ENCODE measurements around the gene RPN2. TPM values are rescaled to one million over a fixed set of nuclear protein-coding genes. Genes with fewer than 3 reads are reported as not detected.

The RPN2 gene
- total and polyA plus RNA-seq, 7 experiments from 2014 or later, result 88.7 to 281 (median 113) TPM

- DNase-seq (no peak), ATAC-seq (no peak)
- H3K27ac ChIP-seq (ENCODE audit: low read depth, low read length), result no peak overlapping the region
- H3K4me3 ChIP-seq (ENCODE audit: low read length), result no peak overlapping the region
- no peaks in the 10 kb centered on the region for H3K9me3 Mint-ChIP-seq
- intact Hi-C loops (cut with micrococcal nuclease), result no loop called here
- H3K9me3 ChIP-seq (ENCODE audit: control insufficient read depth in 2 of 3, low read length in 3 of 3), result no peaks in the 10 kb centered on the region
- peaks cover 13 to 67% (median 38%) of the 10 kb centered on the region in 5 donors for H3K36me3 Mint-ChIP-seq
- no peaks in the 10 kb centered on the region for H3K27me3 Mint-ChIP-seq
- no peak overlapping the region for H3K4me3 Mint-ChIP-seq
- CTCF ChIA-PET, result interaction anchor here (1.2 kb wide), 1 partner anchor 329 kb away, joined by 3 read pairs; no protein-coding TSS in a partner anchor
- H3K4me1 Mint-ChIP-seq, result peaks cover 0 to 15% (median 6%) of the 10 kb centered on the region in 7 donors
- no peaks in the 10 kb centered on the region for H3K27me3 ChIP-seq (ENCODE audit: control insufficient read depth in 2 of 2, insufficient read depth in 2 of 2, low read length in 2 of 2)
- peaks cover 36 to 96% (median 49%) of the 10 kb centered on the region in 3 experiments for H3K36me3 ChIP-seq (ENCODE audit: control insufficient read depth in 2 of 3, insufficient read depth in 3 of 3, low read length in 3 of 3)
- H3K27ac Mint-ChIP-seq, result peak overlapping the region in 1 of 9 donors; percentile 51
- POLR2A ChIA-PET, result interaction anchor here (1.3 kb wide), 1 partner anchor 26 kb away, joined by 3 read pairs; the partner anchor contains the start of gene RPN2
- H3K4me1 ChIP-seq (ENCODE audit: control insufficient read depth in 2 of 2, insufficient read depth in 2 of 2, low read length in 2 of 2), result no peaks in the 10 kb centered on the region
These were observed 26.0 kb downstream of the RPN2 start for GRCh38 chr20:37205130-37205529.

DNA sequence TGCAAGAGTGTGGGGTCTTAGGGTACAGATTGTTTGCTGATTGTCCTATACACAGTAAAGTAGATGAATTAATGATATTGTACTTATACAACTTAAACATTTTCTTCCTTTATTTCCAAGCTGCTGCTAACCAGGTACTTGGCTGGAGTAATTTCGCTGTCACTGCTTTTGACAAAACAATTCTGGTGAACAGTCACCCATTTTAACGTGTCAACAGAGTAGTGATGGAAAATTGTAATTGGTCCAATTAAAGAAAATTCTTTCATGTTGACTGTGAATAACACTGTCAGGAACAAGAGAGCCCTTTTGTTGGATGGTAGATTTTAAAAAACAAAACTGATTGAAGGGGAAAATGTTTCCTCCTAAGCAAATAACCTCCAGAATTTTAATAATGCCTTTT, 26.7 kb downstream of the RPN2 start:
- ATAC-seq (no peak), DNase-seq (no peak)
- intact Hi-C loops (cut with micrococcal nuclease), result no loop called here
- peak overlapping the region in 1 of 9 donors; percentile 51 for H3K27ac Mint-ChIP-seq
- no peaks in the 10 kb centered on the region for H3K27me3 ChIP-seq (ENCODE audit: control insufficient read depth in 2 of 2, insufficient read depth in 2 of 2, low read length in 2 of 2)
- H3K9me3 ChIP-seq (ENCODE audit: control insufficient read depth in 2 of 3, low read length in 3 of 3), result no peaks in the 10 kb centered on the region
- no peak overlapping the region for H3K27ac ChIP-seq (ENCODE audit: low read depth, low read length)
- peaks cover 13 to 61% (median 35%) of the 10 kb centered on the region in 5 donors for H3K36me3 Mint-ChIP-seq
- CTCF ChIA-PET, result interaction anchor here (1.2 kb wide), 1 partner anchor 328 kb away, joined by 3 read pairs; no protein-coding TSS in a partner anchor
- POLR2A ChIA-PET, result interaction anchor here (1.3 kb wide), 1 partner anchor 27 kb away, joined by 3 read pairs; the partner anchor contains the start of gene RPN2
- H3K4me3 Mint-ChIP-seq, result no peak overlapping the region
- peaks cover 30 to 92% (median 46%) of the 10 kb centered on the region in 3 experiments for H3K36me3 ChIP-seq (ENCODE audit: control insufficient read depth in 2 of 3, insufficient read depth in 3 of 3, low read length in 3 of 3)
- H3K4me1 Mint-ChIP-seq, result peaks cover 0 to 13% (median 6%) of the 10 kb centered on the region in 7 donors
- no peaks in the 10 kb centered on the region for H3K27me3 Mint-ChIP-seq
- H3K4me3 ChIP-seq (ENCODE audit: low read length), result no peak overlapping the region
- H3K9me3 Mint-ChIP-seq, result no peaks in the 10 kb centered on the region
- H3K4me1 ChIP-seq (ENCODE audit: control insufficient read depth in 2 of 2, insufficient read depth in 2 of 2, low read length in 2 of 2), result no peaks in the 10 kb centered on the region

- Mint-ChIP-seq H3K4me3 (no peak overlapping the region), H3K4me1 (peaks cover 0 to 8% (median 2%) of the 10 kb centered on the region in 7 donors), H3K9me3 (no peaks in the 10 kb centered on the region), H3K27me3 (no peaks in the 10 kb centered on the region), H3K36me3 (peaks cover 13 to 51% (median 30%) of the 10 kb centered on the region in 5 donors), H3K27ac (no peak overlapping the region)
- Histone ChIP-seq H3K9me3 (ENCODE audit: control insufficient read depth in 2 of 3, low read length in 3 of 3) (no peaks in the 10 kb centered on the region), H3K4me3 (ENCODE audit: low read length) (no peak overlapping the region), H3K27ac (ENCODE audit: low read depth, low read length) (no peak overlapping the region), H3K36me3 (ENCODE audit: control insufficient read depth in 2 of 3, insufficient read depth in 3 of 3, low read length in 3 of 3) (peaks cover 20 to 84% (median 33%) of the 10 kb centered on the region in 3 experiments), H3K4me1 (ENCODE audit: control insufficient read depth in 2 of 2, insufficient read depth in 2 of 2, low read length in 2 of 2) (no peaks in the 10 kb centered on the region), H3K27me3 (ENCODE audit: control insufficient read depth in 2 of 2, insufficient read depth in 2 of 2, low read length in 2 of 2) (no peaks in the 10 kb centered on the region)
- ATAC-seq, result no peak
- ChIA-PET POLR2A (no interaction called here), CTCF (interaction anchor here (1.7 kb wide), 1 partner anchor 11 kb away, joined by 4 read pairs; no protein-coding TSS in a partner anchor)
- intact Hi-C loops (cut with micrococcal nuclease), result no loop called here
- no peak for DNase-seq
These were observed 28.0 kb downstream of the RPN2 start for GRCh38 chr20:37207171-37207570.

DNA sequence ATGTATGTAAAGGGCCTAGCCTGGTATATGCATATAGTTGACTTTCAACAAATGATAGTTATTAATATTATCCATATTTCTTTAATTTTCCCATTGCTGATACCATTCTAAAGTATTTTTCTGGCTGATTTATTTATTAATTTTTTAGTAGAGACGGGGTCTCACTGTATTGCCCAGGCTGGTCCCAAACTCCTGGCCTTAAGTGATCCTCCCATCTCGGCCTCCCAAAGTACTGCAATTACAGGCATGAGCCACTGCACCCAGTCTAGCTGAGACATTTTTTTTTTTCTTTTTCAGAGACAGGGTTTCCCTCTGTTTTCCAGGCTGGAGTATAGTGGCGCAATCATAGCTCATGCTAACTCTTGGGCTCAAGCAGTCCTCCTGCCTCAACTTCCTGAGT, 30.1 kb downstream of the RPN2 start:
- Mint-ChIP-seq H3K9me3 (no peaks in the 10 kb centered on the region), H3K4me3 (no peak overlapping the region), H3K27me3 (no peaks in the 10 kb centered on the region), H3K27ac (no peak overlapping the region), H3K4me1 (peaks cover 0 to 7% (median 3%) of the 10 kb centered on the region in 7 donors), H3K36me3 (peaks cover 13 to 52% (median 33%) of the 10 kb centered on the region in 5 donors)
- Histone ChIP-seq H3K4me1 (ENCODE audit: control insufficient read depth in 2 of 2, insufficient read depth in 2 of 2, low read length in 2 of 2) (no peaks in the 10 kb centered on the region), H3K4me3 (ENCODE audit: low read length) (no peak overlapping the region), H3K27me3 (ENCODE audit: control insufficient read depth in 2 of 2, insufficient read depth in 2 of 2, low read length in 2 of 2) (no peaks in the 10 kb centered on the region), H3K9me3 (ENCODE audit: control insufficient read depth in 2 of 3, low read length in 3 of 3) (no peaks in the 10 kb centered on the region), H3K36me3 (ENCODE audit: control insufficient read depth in 2 of 3, insufficient read depth in 3 of 3, low read length in 3 of 3) (peaks cover 29 to 83% (median 29%) of the 10 kb centered on the region in 3 experiments), H3K27ac (ENCODE audit: low read depth, low read length) (no peak overlapping the region)
- intact Hi-C loops (cut with micrococcal nuclease), result no loop called here
- ChIA-PET POLR2A (interaction anchor here (0.6 kb wide), 1 partner anchor 642 kb away, joined by 6 read pairs; no protein-coding TSS in a partner anchor), CTCF (interaction anchor here (1.0 kb wide), 1 partner anchor 12 kb away, joined by 3 read pairs; no protein-coding TSS in a partner anchor)
- DNase-seq, result no peak
- no peak for ATAC-seq

GRCh38 chr20:37209661-37210314, 30.7 kb downstream of the RPN2 start:
- Histone ChIP-seq H3K27me3 (ENCODE audit: control insufficient read depth in 2 of 2, insufficient read depth in 2 of 2, low read length in 2 of 2) (no peaks in the 10 kb centered on the region), H3K27ac (ENCODE audit: low read depth, low read length) (no peak overlapping the region), H3K4me3 (ENCODE audit: low read length) (no peak overlapping the region), H3K9me3 (ENCODE audit: control insufficient read depth in 2 of 3, low read length in 3 of 3) (no peaks in the 10 kb centered on the region), H3K4me1 (ENCODE audit: control insufficient read depth in 2 of 2, insufficient read depth in 2 of 2, low read length in 2 of 2) (no peaks in the 10 kb centered on the region), H3K36me3 (ENCODE audit: control insufficient read depth in 2 of 3, insufficient read depth in 3 of 3, low read length in 3 of 3) (peaks cover 25 to 82% (median 28%) of the 10 kb centered on the region in 3 experiments)
- ATAC-seq (no peak), DNase-seq (no peak)
- Mint-ChIP-seq H3K9me3 (no peaks in the 10 kb centered on the region), H3K4me1 (peaks cover 0 to 6% (median 3%) of the 10 kb centered on the region in 7 donors), H3K27ac (no peak overlapping the region), H3K36me3 (peaks cover 12 to 52% (median 29%) of the 10 kb centered on the region in 5 donors), H3K27me3 (no peaks in the 10 kb centered on the region), H3K4me3 (no peak overlapping the region)
- CTCF ChIA-PET, result interaction anchor here (1.0 kb wide), 1 partner anchor 12 kb away, joined by 3 read pairs; no protein-coding TSS in a partner anchor
- POLR2A ChIA-PET, result no interaction called here
- intact Hi-C loops (cut with micrococcal nuclease), result no loop called here

DNA sequence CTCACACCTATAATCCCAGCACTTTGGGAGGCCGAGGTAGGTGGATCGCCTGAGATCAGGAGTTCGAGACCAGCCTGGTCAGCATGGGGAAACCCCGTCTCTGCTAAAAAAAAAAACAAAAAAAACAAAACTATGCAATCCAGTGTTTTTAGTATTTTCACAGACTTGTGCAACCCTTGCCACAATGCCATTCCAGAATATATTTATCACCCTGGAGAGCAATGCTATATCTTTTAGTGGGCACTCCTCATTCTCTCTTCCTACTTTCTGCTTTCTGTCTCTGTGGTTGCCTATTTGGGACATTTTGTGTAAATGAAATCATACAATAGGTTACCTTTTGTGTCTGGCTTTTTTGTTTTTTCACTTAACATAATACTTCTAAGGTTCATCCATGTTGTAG, 39.3 kb downstream of the RPN2 start:
- H3K4me1 ChIP-seq (ENCODE audit: control insufficient read depth in 2 of 2, insufficient read depth in 2 of 2, low read length in 2 of 2), result no peaks in the 10 kb centered on the region
- H3K27me3 ChIP-seq (ENCODE audit: control insufficient read depth in 2 of 2, insufficient read depth in 2 of 2, low read length in 2 of 2), result no peaks in the 10 kb centered on the region
- POLR2A ChIA-PET, result no interaction called here
- Mint-ChIP-seq H3K36me3 (peaks cover 11 to 50% (median 19%) of the 10 kb centered on the region in 5 donors), H3K27me3 (no peaks in the 10 kb centered on the region), H3K4me1 (peaks cover 0 to 10% (median 5%) of the 10 kb centered on the region in 7 donors), H3K9me3 (no peaks in the 10 kb centered on the region), H3K27ac (peak overlapping the region in 1 of 9 donors; percentile 14), H3K4me3 (no peak overlapping the region)
- CTCF ChIA-PET, result interaction anchor here (0.7 kb wide), 1 partner anchor 291 kb away, joined by 3 read pairs; no protein-coding TSS in a partner anchor
- no peak overlapping the region for H3K27ac ChIP-seq (ENCODE audit: low read depth, low read length)
- ATAC-seq (no peak), DNase-seq (no peak)
- H3K36me3 ChIP-seq (ENCODE audit: control insufficient read depth in 2 of 3, insufficient read depth in 3 of 3, low read length in 3 of 3), result peaks cover 7 to 59% (median 19%) of the 10 kb centered on the region in 3 experiments
- H3K4me3 ChIP-seq (ENCODE audit: low read length), result no peak overlapping the region
- intact Hi-C loops (cut with micrococcal nuclease), result no loop called here
- no peaks in the 10 kb centered on the region for H3K9me3 ChIP-seq (ENCODE audit: control insufficient read depth in 2 of 3, low read length in 3 of 3)

Measured in naive thymus-derived CD4-positive, alpha-beta T cell (primary cell).